ENCODE data around the gene BATF3. TPM values are rescaled to one million over a fixed set of nuclear protein-coding genes. Genes with fewer than 3 reads are reported as not detected.

The BATF3 gene
- total RNA-seq, 2 experiments from 2014 or later = 2.1 to 3.1 TPM

GRCh38 chr1:212689196-212689725, 10.4 kb downstream of the BATF3 start:
- Histone ChIP-seq H4K20me1 (ENCODE audit: insufficient read depth, low read length) (no peaks in the 10 kb centered on the region), H3K4me1 (ENCODE audit: insufficient read depth, low read length, poor library complexity, severe bottlenecking) (no peaks in the 10 kb centered on the region), H3K4me3 (ENCODE audit: low read depth, low read length, poor library complexity, severe bottlenecking) (no peak overlapping the region), H3K9me3 (ENCODE audit: low read length) (no peaks in the 10 kb centered on the region), H2AFZ (ENCODE audit: low read length) (no peak overlapping the region), H3K79me2 (ENCODE audit: insufficient read depth, low read depth, low read length) (no peaks in the 10 kb centered on the region), H3K9me2 (ENCODE audit: insufficient read depth, low read length) (no peaks in the 10 kb centered on the region), H3K27ac (ENCODE audit: low read depth, low read length, poor library complexity, severe bottlenecking) (no peak overlapping the region), H3K4me2 (ENCODE audit: low read length) (no peak overlapping the region), H3K36me3 (ENCODE audit: insufficient read depth, low read length) (no peaks in the 10 kb centered on the region)
- ChIA-PET POLR2A (no interaction called here), CTCF (ENCODE audit: unreplicated experiment) (no interaction called here)
- intact Hi-C loops (cut with micrococcal nuclease; ENCODE audit: unreplicated experiment) = no loop called here
- no TSS peak for BruUV-seq (replicated peaks)
- TF ChIP-seq CTCF (conservative IDR thresholded peaks at IDR 0.05; ENCODE audit: low read length) = no peak
- TF ChIP-seq EZH2phosphoT487 (IDR thresholded peaks at IDR 0.05; ENCODE audit: borderline replicate concordance, low read depth, low read length) = no peak
- no peak for DNase-seq (ENCODE audit: low spot score)

GRCh38 chr1:212688341-212689047, 11.1 kb downstream of the BATF3 start:
- H4K20me1 ChIP-seq (ENCODE audit: insufficient read depth, low read length) = no peaks in the 10 kb centered on the region
- no peak overlapping the region for H3K27ac ChIP-seq (ENCODE audit: low read depth, low read length, poor library complexity, severe bottlenecking)
- H3K4me3 ChIP-seq (ENCODE audit: low read depth, low read length, poor library complexity, severe bottlenecking) = no peak overlapping the region
- ChIA-PET POLR2A (interaction anchor here (0.5 kb wide), 1 partner anchor 314 kb away, joined by 6 read pairs; no protein-coding TSS in a partner anchor), CTCF (ENCODE audit: unreplicated experiment) (no interaction called here)
- H2AFZ ChIP-seq (ENCODE audit: low read length) = no peak overlapping the region
- H3K4me1 ChIP-seq (ENCODE audit: insufficient read depth, low read length, poor library complexity, severe bottlenecking) = peaks cover 7% of the 10 kb centered on the region
- TF ChIP-seq EZH2phosphoT487 (IDR thresholded peaks at IDR 0.05; ENCODE audit: borderline replicate concordance, low read depth, low read length) (no peak), CTCF (conservative IDR thresholded peaks at IDR 0.05; ENCODE audit: low read length) (no peak)
- intact Hi-C loops (cut with micrococcal nuclease; ENCODE audit: unreplicated experiment) = no loop called here
- H3K36me3 ChIP-seq (ENCODE audit: insufficient read depth, low read length) = no peaks in the 10 kb centered on the region
- no peaks in the 10 kb centered on the region for H3K9me3 ChIP-seq (ENCODE audit: low read length)
- BruUV-seq (replicated peaks) = no TSS peak
- no peaks in the 10 kb centered on the region for H3K9me2 ChIP-seq (ENCODE audit: insufficient read depth, low read length)
- DNase-seq (ENCODE audit: low spot score) = no peak
- no peaks in the 10 kb centered on the region for H3K79me2 ChIP-seq (ENCODE audit: insufficient read depth, low read depth, low read length)
- no peak overlapping the region for H3K4me2 ChIP-seq (ENCODE audit: low read length)

- Histone ChIP-seq H3K9me3 (ENCODE audit: low read length) (no peaks in the 10 kb centered on the region), H3K27ac (ENCODE audit: low read depth, low read length, poor library complexity, severe bottlenecking) (no peak overlapping the region), H3K36me3 (ENCODE audit: insufficient read depth, low read length) (no peaks in the 10 kb centered on the region), H3K4me1 (ENCODE audit: insufficient read depth, low read length, poor library complexity, severe bottlenecking) (peaks cover 14% of the 10 kb centered on the region), H3K79me2 (ENCODE audit: insufficient read depth, low read depth, low read length) (no peaks in the 10 kb centered on the region), H3K4me2 (ENCODE audit: low read length) (no peak overlapping the region), H3K4me3 (ENCODE audit: low read depth, low read length, poor library complexity, severe bottlenecking) (no peak overlapping the region), H2AFZ (ENCODE audit: low read length) (no peak overlapping the region), H3K9me2 (ENCODE audit: insufficient read depth, low read length) (no peaks in the 10 kb centered on the region), H4K20me1 (ENCODE audit: insufficient read depth, low read length) (no peaks in the 10 kb centered on the region)
- ChIA-PET POLR2A (no interaction called here), CTCF (ENCODE audit: unreplicated experiment) (no interaction called here)
- intact Hi-C loops (cut with micrococcal nuclease; ENCODE audit: unreplicated experiment) = loop anchor here (2.0 kb wide), 1 partner anchor 19 kb away; no protein-coding TSS in a partner anchor
- no TSS peak for BruUV-seq (replicated peaks)
- no peak for DNase-seq (ENCODE audit: low spot score)
- TF ChIP-seq EZH2phosphoT487 (IDR thresholded peaks at IDR 0.05; ENCODE audit: borderline replicate concordance, low read depth, low read length) (no peak), CTCF (conservative IDR thresholded peaks at IDR 0.05; ENCODE audit: low read length) (no peak)
Measured at GRCh38 chr1:212687811-212688210, 11.8 kb downstream of the BATF3 start.

All from OCI-LY7 (cell line).